ENCODE data around the gene EMD.
"Not testable (repeated sequence)": the region's sequence is repeated elsewhere in the genome, so short reads cannot be mapped to it uniquely, and the experiment has no call there.

Gene EMD

DNA sequence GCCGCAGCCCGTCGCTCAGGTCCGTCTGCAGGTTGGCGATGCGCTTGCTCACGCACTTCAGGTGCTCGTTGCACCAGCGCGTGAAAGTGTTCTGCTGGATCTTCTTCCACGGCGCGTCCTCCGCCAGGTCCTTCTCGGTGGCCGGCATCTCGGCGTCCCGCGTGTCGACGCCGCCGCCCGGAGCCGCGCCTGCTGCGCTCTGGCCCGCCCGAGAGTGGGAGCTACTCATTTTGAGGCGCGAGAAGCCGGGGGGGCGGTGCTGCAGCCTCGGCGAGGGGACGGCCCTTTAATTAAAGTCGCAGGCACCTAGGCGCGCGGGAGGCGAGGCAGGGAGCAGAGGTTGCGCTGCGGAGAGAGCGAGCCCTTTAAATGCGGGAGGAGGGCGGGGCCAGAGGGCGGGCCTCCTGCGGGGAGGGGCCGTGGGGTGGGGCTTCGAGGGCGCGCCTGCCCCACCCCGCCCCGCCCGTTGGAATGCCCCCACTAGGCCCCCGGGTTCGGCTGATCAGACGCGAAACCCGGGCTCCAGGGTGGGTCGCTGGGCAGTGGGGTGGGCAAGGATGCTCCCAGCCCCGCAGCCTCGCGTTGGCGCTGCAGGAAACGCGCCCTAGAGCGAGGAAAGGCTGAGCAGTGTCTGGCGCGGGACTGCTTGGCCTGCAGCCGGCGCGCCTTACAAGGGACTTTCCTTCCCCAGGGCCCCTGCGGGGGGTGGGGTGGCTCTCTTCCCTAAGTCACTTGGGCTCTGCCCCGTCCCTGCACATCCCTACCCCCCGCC is 7.9 kb upstream of the EMD start:
- DNase-seq (ENCODE audit: extremely low read depth in 1 of 2, low read depth in 1 of 2) = peak; percentile 85

DNA sequence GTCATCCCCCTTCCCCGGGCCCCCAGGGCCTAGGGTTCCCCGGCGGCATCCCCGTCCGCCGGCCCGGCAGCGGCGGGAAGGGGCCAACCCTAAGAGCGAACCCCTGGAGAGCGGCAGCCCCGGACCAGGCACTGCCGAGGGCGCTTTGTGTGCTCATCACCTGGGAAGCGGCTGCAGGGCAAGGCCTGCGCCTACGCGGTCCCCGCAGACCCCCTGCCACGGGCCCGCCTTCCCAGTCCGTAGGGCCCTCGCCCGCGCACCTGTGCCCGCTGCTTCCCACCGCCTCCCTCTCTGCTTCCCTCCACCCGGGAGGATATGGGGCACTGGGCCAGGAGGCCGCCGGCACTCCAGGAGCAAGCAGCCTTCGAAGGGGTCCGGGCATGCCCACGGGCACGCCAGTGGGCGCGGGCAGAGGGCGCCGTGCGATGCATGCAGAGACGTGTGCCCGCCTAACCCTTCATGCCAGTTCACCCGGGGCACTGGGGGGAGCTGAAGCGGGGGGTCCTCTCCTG is 7.2 kb upstream of the EMD start:
- no peak for DNase-seq (ENCODE audit: extremely low read depth in 1 of 2, low read depth in 1 of 2)

DNA sequence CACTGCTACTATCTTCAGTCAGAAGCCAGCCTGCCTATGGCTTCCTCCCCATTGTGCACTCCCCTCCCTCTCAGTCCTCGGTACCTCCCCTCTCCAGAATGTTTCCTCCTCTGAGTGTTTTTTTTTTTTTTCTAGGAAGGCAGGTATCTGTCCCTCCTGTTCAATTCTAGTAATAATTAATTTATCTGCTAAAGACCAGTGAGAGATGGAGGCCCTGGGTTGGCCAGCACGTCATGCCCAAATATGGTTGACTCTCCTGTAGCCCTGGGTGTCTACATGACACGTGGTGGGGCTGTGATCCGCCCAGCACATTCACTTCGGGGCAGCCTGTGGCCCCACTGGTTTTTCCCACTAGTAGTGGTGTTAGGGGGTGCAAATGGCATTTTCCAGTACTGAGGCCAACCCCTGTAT is 6.5 kb upstream of the EMD start:
- DNase-seq (ENCODE audit: extremely low read depth in 1 of 2, low read depth in 1 of 2) = no peak

DNA sequence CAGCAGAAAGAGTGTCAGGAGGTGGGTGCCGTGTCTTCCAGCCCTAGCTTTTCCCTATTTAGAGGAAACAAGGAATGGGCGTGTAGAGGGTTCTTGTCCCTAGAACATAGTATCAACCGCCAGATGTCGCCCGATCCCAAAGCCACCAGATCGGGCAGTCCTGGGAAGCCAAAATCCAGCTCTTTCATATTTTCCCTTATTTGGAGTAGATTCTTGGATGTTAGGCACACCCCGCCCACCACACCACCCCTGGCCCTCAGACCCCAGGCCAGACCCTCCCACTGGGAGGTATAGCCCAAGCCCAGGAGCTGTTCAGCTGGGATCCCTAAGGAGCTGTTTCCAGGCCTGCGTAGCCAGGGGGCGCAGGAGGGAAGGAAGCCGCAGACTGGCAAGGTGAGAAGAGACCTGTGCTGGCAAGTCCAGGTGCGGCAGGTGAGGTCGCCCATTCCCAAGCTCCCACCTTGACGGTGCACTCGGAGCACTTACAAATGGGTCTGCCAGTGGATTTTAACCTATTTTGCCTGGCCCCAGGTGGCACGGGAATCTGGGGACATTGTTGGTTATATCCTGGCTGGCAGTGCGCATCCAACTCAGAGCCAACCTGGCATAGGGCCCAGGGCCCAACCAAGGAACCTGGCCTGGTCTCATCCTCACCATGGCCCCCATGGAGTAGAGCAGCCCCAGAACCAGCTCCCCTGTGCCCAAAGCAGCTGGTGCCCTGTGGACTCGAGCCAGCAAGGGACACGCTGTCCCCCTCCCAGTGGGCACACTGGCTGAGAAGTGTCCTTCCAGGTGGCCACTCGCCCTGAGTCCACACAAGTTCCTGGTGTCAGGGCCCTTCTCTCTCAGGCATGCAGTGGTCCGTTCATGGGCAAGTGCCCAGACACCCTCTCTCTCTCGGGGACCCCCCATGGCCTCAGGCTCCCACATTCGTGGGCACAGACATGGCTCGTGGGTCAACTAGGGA is 5.5 kb upstream of the EMD start:
- no peak for DNase-seq (ENCODE audit: extremely low read depth in 1 of 2, low read depth in 1 of 2)

DNA sequence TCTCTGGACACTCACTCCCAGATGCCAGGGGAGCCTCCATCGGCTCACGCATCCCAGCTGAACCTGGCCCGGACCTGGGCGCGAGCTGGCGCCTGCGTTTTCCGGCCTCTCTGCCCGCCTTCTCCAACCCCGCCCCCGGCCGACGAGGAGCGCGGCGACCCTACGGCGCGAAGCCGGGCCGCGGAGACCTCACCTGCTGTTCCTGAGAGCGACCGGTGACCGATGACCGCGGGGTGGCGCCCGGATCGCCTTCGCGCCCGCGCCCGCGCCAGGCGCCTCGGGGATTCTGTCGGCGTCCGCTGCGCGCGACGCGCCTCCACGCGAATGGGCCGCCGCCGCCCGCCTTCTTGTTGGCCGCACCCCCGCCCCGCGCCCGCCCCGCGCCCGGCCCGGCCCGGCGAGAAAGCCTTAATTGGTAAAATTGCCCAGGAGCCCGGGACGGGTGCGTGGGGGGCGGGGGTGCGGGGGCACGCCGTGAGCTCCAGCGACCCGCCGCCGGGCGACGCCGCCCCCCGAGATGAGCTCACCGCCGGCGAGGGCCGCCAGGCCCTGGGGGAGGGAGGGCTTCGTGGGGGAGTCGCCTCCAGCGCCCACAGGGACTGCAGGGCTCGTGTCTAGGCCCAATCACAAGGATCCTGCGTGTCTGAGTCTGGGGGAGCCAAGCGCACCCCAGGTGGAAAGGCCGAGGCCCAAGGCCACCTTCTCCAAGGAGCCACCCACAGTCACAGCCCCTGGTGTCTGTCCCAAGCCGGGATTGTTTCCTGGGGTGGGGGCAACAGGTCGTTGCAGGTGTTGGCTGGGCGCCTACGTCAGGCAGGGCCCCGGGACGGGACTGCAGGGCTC is 4.6 kb upstream of the EMD start, which contains the start of gene FLNA:
TSS of gene FLNA (minus strand) at position 322 of the 843 bp plus-strand sequence. CDS start 3,389 bp downstream, outside the sequence.
- no peak for DNase-seq (ENCODE audit: extremely low read depth in 1 of 2, low read depth in 1 of 2)

DNA sequence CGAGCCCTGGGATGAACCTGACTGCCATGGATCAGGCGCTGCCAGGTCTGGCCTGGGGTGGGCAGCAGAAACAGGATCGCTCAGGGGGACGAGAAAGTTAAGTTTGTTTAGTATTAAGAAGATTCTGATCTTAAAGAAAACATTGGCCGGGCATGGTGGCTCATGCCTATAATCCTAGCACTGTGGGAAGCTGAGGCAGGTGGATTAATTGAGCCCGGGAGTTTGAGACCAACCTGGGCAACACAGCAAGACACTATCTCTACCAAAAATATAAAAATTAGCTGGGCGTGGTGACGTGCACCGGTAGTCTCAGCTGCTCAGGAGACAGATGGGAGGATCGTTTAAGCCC is 4.0 kb upstream of the EMD start:
- DNase-seq (ENCODE audit: extremely low read depth in 1 of 2, low read depth in 1 of 2) = no peak

DNA sequence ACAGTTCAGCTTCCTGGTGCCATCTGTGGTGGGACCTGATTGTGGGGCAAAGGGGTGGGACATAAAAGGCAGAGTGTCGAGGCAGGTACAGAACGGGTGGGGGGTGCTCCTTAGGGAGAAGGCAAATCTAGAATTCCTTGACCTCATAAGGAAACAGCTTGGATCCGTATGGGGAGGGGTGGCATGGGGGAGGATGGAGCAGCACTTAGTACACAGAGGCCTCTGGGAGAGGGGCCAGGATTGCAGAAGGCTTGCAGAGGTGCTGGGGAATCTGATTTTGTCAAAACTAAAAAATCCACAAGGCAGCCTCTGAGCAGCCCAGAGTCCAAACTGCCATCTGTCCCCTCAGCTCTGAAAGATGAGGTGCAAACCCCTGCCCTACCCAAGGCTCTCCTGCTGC is 2.3 kb upstream of the EMD start:
- no peak for DNase-seq (ENCODE audit: extremely low read depth in 1 of 2, low read depth in 1 of 2)

DNA sequence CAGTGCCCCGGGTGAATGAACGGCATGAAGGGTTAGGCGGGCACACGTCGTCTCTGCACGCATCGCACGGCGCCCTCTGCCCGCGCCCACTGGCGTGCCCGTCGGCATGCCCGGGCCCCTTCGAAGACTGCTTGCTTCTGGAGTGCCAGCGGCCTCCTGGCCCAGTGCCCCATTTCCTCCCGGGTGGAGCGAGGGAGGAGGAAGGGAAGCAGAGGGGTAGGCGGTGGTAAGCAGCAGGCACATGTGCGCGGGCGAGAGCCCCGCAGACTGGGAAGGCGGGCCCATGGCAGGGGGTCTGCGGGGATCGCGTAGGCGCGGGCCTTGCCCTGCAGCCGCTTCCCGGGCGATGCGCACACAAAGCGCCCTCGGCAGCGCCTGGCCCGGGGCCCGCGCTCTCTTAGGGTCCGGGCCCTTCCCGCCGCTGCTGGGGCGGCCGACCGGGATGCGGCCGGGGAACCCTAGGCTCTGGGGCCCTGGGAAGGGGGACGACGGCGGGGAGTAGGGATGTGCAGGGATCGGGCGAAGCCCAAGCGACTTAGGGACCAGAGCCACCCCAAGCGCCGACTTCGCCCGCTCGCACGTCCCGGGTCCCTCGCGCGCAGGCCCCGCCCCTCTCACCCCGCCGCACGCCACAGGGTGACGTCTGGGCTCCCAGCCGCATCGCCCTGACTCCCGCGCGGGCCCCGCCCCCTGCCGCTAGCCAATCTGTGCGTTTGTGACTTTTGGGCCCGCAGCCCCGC is 866 bp upstream of the EMD start:
- peak in 1 of 2 donors; percentile 15 for DNase-seq (ENCODE audit: extremely low read depth in 1 of 2, low read depth in 1 of 2)

DNA sequence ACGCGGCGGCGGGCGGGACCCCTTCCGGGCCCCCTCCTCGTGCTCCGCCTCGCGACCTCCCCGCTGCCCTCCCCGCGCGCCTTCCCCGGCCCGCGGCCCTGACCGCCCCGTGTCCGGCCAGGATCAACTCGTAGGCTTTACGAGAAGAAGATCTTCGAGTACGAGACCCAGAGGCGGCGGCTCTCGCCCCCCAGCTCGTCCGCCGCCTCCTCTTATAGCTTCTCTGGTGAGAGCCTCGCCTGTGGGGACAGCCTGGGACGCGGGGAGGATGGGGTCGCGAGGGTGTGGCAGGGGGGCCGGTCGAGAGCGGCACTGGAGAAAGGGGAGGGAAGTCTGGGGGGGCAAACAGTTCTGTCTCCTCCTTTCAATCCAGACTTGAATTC is 465 bp downstream of the EMD start:
- DNase-seq (ENCODE audit: extremely low read depth in 1 of 2, low read depth in 1 of 2) = no peak

DNA sequence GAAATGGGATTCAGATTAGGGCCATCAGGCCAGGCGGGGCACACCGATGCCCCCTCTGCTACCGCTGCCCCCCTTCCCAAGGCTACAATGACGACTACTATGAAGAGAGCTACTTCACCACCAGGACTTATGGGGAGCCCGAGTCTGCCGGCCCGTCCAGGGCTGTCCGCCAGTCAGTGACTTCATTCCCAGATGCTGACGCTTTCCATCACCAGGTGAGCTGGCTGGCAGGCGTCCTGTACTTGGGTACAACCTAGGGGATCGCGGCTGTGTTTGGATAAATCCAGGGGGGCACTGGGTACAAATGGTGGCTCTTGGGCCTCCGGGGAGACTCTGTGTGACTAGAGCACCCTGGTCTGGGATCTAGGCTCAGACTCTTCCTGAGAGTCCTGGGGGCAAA is 1.1 kb downstream of the EMD start:
- no peak for DNase-seq (ENCODE audit: extremely low read depth in 1 of 2, low read depth in 1 of 2)

DNA sequence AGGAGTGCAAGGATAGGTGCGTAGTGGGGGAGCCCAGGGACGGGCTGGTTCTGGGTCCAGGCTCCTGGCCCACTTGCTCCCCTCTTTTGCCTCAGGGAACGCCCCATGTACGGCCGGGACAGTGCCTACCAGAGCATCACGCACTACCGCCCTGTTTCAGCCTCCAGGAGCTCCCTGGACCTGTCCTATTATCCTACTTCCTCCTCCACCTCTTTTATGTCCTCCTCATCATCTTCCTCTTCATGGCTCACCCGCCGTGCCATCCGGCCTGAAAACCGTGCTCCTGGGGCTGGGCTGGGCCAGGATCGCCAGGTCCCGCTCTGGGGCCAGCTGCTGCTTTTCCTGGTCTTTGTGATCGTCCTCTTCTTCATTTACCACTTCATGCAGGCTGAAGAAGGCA is 1.7 kb downstream of the EMD start:
- no peak for DNase-seq (ENCODE audit: extremely low read depth in 1 of 2, low read depth in 1 of 2)

DNA sequence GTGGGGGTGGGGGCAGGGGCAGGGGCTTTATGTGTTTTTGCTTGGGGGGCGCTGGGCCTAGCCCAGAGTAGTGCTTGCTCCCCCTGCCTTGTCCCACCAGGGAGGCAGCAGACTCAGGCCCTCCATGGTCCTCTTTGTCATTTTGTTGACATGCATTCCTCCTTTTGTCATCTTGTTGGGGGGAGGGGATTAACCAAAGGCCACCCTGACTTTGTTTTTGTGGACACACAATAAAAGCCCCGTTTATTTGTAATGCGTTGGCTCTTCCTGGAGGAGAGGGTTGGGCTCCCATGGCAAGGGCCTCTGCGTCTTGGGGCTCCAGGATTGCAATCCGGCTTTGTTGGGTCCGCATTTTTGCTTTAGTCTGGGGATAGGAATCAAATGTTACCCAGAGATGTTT is 2.2 kb downstream of the EMD start:
- DNase-seq (ENCODE audit: extremely low read depth in 1 of 2, low read depth in 1 of 2) = no peak

DNA sequence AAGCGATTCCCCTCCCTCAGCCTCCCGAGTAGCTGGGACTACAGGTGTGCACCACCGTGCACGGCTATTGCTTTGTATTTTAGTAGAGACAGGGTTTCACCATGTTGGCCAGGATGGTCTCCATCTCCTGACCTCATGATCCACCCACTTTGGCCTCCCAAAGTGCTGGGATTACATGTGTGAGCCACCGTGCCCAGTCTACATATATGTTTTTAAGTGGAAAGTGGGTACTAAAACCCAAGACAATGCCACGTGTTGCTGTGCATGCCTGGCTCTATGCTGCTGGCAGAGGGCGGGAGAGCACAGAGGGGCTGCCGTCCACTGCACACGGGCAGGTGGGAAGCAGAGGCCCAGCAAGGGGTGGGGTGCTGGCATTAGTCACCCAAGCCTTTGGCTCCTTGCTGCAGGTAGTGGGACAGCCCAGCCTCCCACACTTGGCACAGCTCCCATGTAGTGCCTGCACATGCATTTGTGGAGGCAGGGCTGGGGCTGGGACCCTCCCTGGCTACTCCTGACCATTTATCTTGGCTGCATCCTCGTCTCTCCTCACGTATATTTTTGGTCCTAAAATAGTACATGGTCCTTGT is 3.5 kb downstream of the EMD start:
- no peak for DNase-seq (ENCODE audit: extremely low read depth in 1 of 2, low read depth in 1 of 2)

DNA sequence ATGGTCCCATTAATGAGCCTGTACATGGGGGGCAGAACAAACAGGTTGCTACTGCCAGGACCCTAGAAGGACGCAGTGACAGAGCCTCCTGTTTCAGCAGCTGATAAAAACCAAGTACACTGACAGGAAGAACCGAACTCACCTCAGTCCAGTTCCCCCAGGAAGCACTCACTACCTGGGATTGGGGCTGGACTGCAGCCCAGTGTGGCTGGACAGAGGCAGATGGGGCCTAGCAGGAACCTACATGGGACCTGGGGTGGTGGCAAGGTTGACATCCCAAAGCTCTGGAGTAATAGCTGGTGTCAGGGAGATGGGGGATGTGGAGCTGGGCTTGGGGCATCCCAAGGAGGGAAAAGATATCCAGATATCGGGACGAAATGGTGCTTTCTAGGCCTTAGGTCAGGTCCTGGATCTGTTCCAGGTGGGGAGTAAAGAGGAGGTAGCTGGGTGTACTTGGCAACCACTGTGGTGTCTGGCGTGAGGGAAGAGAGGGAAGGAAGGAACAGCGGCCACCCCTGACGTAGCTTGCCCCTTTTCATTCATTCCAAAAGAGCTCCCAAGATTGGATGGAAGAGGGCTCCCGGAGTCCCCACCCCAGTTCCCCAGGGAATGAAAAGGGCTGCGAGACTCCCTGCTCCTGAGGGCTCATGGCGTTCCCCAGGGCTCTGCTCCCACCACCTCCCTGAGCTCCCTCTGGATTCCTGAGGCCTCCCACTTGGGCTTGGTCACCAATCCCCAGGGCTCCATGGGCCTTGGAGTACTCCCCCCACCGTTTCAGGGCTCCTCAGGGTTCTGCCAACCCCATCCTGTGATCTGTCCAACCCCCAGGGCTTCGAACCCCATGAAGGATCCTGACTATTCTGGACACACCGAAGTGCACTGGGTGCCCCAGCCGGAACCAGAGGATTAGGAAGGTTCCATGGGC is 4.5 kb downstream of the EMD start:
- no peak for DNase-seq (ENCODE audit: extremely low read depth in 1 of 2, low read depth in 1 of 2)

DNA sequence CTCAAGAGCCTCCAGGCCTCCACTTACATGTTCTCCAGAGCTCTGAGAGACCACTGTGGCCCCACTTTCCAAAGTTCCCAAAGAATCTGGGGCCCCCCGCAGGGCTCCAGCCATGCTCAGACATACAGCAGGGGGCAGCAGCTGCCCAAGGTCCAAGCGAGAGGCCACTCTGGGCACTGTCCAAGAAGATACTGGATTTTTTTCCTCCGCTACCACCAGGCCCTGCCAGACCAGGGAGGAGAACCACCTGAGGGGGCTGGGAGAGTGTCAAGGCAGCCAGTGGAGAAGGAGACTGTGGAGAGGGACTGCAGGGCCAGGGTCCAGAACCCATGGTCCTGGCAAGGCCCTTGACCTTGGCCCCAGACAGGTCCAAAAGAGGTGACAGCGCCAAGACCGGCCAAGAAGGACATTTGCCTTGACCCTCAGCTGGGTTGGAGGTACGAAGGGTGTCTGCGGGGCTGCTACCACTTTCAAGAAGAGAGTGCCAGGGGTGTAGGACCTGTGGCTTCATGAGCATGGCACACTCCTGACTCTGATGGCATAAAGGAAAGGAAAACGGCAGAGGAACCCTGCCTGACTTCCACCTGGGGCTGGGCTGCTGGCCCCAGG is 5.3 kb downstream of the EMD start:
- no peak for DNase-seq (ENCODE audit: extremely low read depth in 1 of 2, low read depth in 1 of 2)

DNA sequence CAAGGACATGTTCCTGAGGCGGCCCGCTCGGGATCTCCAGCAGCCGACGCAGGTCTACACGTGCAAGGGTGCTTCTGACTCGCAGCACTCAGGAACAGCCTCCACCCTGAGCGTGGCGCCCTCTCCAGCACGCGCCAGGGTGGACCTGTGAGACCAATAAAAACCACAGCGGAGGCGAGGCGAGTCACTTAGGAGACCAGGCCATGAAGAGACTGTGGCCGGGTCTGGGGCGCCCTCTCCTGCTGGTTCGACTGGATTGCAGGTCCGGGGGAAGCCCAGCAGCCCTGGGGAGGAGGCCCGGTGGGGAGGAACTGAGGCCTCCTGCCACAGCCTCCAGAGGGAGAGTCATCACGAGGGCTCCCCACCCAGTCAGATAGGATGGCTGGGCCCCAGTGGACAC is 9.0 kb downstream of the EMD start:
- not testable (repeated sequence) for DNase-seq (ENCODE audit: extremely low read depth in 1 of 2, low read depth in 1 of 2)

DNA sequence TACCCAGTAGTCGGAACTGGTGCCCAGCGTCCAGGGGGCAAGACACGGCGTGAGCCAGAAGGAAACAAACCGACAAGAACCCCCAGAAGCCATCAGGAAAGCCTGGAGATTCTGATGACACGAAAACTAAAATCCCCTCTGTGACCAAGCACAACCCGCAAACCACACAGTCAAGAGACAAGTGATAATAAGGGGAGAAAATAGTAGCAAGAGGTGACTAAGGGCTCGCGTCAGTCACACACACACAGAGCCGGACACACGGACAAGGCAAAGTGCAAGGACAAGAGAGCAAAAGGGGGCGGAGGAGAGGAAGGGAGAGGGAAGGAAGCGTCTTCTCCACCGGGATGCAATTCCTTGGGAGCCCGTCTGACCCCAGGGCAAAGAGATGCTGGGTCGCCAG is 9.6 kb downstream of the EMD start:
- not testable (repeated sequence) for DNase-seq (ENCODE audit: extremely low read depth in 1 of 2, low read depth in 1 of 2)

All from activated CD8-positive, alpha-beta memory T cell treated with anti-CD3 and anti-CD28 coated beads for 1 hour (primary cell).